SKM-1 treated with dmso at 0.1 percent for 144 hours (cell line): ENCODE results near the gene TRNP1.
"Not testable (repeated sequence)": the region's sequence is repeated elsewhere in the genome, so short reads cannot be mapped to it uniquely, and the experiment has no call there.

Experiments
- DNase-seq: peaks from one replicate; lab custom pipeline; 2025; ENCODE audit not compliant: unreplicated experiment; lab: John Stamatoyannopoulos, UW

Gene TRNP1, protein sequence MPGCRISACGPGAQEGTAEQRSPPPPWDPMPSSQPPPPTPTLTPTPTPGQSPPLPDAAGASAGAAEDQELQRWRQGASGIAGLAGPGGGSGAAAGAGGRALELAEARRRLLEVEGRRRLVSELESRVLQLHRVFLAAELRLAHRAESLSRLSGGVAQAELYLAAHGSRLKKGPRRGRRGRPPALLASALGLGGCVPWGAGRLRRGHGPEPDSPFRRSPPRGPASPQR

DNA sequence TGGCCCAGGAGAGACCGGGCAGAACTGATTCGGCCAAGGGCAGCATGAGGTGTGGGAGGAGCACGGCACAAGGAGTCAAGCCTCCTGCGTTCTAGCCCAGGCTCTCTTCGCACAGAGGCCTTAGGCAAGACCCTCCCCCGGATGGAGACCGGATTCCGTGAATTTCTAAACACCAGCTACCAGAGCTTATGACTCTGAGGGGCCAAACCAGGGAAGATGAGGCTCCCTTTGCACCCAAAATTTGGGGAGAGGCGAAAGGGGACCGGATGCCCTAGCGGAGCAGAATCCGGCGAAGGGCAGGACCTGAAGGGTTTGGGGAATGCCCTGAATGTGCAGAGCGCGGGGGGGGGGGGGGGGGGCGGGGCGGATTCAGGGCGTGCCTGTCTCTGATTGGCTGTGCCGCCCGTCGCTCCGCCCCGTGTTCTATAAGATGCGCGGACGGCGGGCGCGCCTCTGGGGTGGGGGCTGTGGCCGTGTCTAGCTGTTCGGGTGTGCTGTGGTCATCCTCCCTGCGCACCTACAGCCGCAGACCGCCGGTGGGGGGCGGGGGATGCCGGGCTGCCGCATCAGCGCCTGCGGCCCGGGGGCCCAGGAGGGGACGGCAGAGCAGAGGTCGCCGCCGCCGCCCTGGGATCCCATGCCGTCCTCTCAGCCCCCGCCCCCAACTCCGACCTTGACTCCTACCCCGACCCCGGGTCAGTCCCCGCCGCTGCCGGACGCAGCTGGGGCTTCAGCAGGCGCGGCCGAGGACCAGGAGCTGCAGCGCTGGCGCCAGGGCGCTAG, at the start of gene TRNP1:
Gene TRNP1, plus strand, starts transcription at position 456 of the 783 bp plus-strand sequence. Its CDS starts 95 bp downstream, at position 551.
- peak; percentile 68 for DNase-seq

DNA sequence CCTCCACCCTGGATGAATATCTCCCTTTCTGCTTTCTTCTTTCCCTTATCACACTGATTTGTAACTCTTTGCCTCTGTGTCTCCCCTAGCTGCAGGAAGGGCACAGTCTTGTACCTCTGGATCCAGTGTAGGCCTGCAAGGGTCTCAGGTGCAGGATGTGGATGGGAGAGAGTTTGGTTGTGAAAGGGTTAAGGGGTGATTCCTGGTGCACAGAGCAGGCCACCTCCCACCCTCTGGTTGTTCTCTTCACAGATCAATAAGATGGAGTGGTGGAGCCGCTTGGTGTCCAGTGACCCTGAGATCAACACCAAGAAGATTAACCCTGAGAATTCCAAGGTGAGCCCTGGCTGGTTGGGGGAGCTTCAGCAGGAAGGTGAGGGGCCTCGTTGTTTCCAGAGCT, 48.4 kb upstream of the TRNP1 start:
- no peak for DNase-seq

DNA sequence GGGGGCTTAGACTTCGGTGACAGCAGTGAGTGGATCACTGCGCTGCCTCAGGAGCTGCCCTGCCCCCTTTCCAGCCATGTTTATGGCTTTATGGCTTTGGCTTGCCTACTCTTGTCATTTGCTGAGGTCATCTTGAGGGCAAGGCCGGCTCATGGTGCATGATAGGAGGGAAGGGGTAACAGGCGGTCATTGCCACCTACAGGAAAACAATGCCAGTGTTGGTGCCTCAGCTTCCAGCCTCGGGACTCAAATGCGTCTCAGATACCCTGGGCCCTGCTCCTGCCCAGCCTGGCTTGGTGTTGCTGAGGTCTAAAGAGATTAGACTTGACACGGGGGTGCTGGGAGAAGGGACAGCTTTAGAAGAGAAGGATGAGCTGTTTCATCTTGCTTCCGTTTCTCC, 47.8 kb upstream of the TRNP1 start:
- no peak for DNase-seq

DNA sequence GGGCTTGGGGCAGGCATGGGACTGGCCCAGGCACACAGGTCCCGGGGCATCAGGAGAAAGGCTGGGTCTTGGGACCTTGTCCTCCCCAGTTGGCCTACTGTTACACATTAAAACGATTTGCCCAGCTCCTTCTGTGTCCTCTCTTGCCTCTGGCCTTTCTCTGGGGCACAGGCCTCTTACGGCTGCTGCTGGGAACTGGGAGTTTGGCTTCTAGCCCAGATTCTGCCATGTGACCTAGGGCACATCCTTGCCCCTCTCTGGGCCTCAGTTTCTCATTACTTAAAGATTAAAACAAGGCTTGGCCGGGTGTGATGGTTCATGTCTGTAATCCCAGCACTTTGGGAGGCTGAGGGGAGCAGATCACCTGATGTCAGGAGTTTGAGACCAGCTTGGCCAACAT, 47.2 kb upstream of the TRNP1 start:
- no peak for DNase-seq

DNA sequence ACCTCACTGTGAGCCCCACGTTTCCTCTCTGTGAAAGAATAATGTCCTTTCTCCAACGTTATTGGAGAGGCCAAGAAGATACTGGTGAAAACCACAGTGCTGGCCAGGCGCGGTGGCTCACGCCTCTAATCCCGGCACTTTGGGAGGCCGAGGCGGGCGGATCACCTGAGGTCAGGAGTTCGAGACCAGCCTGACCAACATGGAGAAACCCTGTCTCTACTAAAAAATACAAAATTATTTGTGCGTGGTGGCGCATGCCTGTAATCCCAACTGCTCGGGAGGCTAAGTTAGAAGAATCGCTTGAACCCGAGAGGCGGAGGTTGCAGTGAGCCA, 44.8 kb upstream of the TRNP1 start:
- DNase-seq = not testable (repeated sequence)

DNA sequence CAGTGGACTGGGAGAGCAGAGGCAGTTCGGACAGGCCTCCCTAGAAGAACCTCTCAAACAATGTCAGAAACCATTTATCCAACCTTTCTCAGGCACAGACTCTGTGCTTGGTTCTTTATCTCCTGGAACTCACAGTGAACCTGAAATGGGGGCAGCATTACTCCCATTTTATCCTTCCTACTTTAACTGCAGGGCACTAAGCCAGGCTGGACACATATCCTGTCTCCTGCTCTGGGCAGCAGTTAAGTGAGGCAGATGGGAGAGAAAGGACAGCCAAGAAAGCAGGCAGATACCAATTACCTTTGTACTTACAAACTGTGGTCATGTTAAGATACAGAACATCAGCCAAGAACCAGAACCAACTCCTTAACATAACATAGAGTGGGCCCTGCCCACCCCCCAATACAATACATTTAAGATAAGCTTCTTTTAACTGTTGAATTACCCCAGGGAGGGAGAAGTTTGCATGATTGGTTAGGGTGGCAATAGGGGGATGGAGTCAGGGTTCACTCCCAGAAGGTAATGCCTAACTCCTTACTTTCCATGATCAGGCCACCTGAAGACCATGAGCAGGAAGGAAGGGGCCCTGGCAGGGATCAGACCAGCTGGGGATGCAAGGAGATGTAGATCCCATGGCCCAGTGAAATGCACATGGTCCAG, 44.1 kb upstream of the TRNP1 start:
- DNase-seq = no peak

DNA sequence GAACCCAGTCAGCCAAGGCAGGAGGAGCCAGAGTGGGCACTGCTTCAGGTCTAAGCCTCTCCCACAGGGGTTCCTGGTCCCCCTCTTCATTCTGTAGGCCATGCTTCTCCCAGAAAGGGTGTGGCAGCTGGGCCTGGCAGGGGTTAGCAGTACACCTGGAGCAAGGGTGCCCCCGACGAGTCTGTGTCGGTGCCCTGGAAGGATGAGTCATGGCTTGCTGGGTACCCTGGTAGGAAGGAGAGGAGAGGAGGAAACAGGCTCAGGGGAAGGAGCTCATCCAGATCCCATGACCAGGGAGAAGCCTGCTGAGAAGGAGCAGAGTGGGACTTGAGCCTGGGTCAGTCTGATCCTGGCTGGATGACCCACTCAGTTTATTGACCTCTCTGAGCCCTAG, 43.6 kb upstream of the TRNP1 start:
- DNase-seq = no peak

DNA sequence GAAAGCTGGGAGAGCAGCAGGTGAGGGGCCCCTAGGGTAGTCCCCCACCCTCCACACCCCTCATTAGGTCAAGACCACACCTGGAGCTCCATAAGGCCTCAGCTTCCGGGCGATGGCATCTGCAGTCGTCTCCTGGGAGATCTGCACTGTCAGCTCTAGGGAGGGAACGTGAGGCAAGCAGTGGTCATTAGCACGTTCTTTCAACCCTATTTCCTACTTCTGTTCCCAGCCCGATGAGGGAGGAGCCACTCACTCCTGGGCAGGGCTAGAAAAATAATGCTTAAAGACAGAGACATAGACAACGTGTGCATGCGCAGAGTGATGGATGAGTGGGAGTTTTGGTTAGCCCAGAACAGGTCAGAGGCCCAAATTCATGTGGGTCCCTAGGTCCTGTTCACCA, 42.9 kb upstream of the TRNP1 start:
- no peak for DNase-seq

DNA sequence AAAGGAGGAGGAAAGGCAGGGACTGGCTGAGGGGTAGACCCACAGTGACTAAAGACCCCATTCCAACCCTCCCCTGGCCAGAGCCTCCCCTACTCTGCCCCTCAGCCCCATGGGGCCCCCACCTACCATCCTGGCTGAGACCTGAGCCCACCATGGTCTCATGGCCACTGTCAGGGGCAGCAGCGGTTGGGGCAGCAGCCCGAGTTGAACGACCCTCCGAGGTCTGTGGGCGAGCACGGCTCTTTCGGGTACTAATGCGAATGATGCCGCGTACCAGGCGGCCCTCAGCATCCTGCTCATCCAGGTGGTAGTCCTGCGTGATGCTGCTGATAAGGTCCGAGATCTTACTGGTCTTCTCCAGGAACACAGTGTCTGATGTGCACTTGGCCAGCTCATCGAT, 42.3 kb upstream of the TRNP1 start:
- no peak for DNase-seq

DNA sequence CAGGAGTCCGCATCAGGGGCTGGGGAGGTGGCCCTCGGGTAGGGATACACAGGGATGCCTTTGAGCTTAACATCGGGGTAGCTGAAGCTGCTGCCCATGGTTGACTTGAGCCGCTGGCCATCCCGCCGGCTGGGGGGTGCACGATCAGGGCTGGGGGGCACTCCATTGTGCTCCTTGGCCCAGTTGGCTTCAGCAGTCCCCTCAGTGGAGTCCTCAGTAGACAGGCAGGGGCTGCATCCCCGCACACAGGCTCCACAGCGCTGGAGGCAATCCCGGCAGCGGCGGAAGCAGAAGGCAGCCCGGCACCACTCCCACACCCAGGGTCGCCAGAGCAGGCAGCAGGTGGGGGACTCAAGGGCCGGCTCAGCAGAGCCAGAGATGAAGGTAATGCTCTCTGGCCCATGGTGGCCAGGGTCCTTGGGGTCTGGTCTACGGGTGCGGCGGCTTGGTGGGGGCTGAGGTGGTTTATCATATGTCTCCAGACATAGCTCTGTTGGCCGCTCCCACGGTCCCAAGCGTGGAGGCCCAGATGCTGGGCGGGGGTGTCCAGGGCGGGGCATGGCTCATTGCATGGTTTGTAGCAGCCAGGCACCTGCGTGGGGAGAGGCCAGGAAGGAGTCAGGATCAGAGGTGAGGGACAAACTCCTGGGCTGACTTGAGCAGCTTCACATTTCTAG, 41.5 kb upstream of the TRNP1 start:
- DNase-seq = no peak

DNA sequence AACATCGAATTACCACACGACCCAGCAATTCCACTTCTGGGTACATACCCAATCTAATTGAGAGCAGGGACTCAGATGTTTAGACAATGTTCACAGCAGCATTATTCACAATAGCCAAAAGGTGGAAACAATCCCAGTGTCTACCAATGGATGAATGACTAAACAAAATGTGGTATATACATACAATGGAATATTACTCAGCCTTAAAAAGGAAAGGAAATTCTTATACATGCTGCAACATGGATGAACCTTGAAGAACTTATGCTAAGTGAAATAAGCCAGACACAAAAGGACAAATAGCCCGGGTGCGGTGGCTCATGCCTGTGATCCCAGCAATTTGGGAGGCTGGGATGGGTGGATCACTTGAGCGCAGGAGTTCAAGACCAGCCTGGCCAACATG, 40.1 kb upstream of the TRNP1 start:
- DNase-seq = no peak

DNA sequence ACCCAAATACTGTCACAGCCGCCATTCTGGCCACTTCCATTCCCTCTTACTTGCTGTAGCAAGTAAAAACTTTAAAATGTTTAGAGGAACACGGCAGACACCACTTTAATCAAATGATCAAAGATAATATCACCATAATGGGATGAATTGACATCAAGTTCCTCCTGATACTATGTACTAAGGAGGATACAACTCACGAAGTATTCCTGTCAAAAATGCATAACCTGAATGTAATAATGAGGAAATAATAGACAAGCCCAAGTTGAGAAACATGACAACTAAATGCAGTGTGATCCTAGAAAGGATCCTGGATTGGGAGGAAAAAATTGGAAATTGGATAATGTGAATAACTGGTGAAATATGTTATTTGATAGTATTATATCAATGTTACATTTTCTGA, 37.2 kb upstream of the TRNP1 start:
- no peak for DNase-seq

DNA sequence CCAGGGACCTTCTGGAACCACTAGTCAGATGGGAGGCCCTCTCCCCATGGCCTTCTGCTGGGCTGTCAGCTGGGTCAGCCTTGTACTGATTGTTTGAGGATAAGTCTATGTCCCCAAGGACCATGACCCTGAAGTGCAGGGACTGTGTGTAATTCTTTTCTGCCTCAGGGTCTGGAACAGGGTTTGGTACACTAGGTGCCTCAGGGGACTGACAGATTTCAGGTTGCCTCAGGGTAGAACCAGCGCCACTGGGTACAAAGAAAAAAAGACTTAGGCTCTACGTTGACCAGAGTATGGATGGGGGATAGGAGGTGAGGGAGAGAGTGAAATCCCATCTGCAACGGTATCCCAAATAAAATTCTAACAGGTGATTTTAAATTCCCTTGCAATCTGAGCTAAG, 36.2 kb upstream of the TRNP1 start:
- DNase-seq = no peak

DNA sequence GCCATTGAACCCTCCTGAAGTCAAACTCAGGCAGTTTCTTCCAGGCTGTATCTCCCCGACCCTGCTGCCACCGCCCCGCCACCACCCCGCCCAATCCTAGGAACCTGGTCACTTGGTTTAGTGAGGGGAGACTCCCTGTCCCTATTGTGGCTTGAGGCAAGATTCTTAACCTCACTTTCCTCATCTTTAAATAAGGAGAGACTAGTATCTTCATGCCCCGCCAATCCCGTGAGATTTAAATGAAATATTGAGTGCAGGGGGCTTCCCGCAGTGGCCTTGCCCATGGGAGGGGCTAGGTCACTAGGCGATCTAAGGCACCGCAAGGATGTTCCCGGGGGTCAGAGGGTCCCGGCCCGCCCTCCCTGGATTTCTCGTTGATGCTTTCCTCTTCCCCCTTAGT, 34.2 kb upstream of the TRNP1 start:
- no peak for DNase-seq

DNA sequence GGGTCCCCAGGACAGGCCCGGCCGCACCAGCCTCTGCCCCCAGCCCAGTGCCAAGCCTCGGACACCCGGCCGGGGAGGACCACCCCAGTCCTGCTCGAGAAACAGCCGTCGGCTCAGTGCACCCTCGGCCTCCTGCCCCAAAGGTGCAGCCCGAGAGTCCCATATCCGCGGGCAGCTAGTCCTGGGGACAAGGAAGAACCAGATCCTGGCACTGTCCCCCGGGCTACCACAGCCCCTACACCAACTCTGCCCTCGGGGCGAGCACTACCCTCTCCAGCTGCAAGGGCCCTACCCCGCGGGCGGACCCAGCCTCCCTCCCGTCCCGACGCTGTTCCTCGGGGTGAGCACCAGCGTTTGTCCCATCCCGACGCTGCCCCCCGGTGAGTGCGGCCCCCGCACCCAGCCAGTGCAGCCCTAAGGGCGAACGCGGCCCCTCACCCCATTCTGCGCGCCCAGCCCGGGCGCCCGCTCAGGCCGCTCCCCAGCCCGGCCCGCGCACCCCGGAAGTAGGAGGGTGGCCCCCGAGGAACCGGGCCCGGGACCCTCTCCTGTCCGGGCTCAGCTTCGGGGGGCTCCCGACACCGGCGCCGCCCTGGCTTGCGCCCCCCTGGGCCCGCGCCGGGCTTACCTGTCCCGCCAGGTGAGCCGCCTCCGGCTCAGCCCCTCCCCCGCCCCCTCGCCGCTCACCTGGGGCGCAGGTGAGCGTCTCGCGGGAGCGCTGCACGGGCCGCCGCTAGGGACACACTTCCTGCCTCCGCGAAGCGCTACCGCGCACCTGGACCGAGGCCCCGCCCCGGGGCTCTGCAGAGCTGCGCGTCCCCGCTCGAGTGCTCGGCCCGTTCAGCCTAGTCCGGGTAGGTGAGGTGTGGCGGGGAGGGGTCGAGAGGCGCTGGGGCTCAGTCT, 33.5 kb upstream of the TRNP1 start, which contains the start of gene KDF1:
Gene KDF1, minus strand, starts transcription at position 747 of the 903 bp plus-strand sequence. CDS start 8,088 bp downstream, outside the sequence.
- DNase-seq = no peak

DNA sequence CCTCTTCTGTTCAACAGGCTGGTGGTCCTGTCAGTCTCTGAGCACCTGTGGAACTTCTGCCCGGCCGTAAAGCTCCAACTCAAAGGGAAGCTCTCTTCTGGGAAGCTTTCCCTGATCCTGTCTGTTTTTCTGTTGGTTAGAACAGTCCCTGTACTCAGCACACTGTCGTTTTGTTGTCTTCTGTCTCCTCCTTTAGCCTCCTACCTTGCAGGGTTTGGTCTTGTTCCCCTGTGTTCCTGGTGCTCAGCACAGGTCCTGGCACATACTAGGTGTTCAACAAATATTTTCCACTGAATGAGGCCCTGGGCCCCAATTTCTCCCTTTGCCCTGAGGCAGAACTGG, 32.9 kb upstream of the TRNP1 start:
- DNase-seq = no peak

DNA sequence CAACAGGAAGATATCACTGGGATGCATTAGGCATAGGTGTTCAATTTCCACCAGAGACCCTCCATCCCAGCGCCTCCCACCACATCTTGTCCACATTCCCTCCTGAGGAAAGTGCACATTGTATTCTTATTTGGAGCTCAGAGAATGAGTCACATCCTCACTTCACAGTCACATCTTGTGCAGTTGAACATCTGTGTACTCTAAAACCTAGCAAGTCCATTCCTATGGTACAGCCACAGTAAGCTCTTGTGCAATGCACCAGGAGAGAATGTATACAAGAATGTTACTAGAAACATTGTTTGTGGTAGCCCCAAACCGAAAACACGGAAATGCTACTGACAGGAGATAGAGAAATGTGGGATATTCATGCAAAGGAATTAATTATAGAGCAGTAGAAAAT, 31.7 kb upstream of the TRNP1 start:
- DNase-seq = no peak

DNA sequence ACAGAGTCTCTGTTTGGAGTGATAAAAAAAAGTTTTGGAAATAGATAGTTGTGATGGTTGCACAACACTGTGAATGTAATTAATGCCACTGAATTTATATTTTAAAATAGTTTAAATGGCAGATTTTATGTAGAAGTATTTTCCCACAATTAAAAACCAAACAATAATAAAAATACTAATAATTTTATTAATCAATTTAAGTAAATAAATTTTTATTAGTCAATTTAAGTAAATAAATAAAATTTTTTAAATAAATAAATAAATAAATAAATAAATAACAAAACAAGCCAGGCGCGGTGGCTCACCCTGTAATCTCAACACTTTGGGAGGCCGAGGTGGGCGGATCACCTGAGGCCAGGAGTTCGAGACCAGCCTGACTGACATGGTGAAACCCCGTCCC, 28.3 kb upstream of the TRNP1 start:
- DNase-seq = no peak

DNA sequence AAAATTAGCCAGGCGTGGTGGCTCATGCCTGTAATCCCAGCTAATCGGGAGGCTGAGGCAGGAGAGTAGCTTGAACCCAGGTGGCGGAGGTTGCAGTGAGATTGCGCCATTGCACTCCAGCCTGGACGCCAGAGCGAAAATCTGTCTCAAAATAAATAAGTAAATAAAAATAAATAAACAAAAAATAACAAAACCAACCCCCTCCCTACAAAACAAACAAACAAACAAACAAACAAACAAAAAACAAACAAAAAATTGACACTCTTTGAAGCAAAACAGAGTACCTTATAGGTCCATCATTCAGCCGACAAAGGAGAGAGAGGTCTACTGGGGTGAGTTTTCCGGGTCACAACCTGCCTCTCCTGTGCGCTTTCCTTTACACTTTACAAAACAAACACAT, 27.9 kb upstream of the TRNP1 start:
- no peak for DNase-seq

DNA sequence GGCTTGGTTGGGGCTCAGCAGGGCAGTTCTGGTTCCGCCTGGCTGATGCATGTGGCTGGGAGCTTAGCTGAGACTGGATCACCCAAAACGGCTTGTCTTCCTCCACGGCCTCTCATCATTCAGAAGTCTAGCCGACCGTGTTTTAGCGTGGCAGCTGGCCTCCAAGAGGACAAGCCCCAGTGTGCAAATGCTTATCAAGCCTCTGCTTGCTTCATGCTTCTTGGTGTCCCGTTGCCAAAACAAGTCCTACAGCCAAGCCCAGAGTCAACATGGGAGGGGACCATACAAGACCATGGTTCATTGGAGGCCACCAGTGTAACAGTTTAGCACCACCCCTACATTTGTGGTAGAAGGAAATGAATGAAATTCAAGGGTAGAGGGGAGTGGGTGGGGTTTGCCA, 22.7 kb upstream of the TRNP1 start:
- no peak for DNase-seq

DNA sequence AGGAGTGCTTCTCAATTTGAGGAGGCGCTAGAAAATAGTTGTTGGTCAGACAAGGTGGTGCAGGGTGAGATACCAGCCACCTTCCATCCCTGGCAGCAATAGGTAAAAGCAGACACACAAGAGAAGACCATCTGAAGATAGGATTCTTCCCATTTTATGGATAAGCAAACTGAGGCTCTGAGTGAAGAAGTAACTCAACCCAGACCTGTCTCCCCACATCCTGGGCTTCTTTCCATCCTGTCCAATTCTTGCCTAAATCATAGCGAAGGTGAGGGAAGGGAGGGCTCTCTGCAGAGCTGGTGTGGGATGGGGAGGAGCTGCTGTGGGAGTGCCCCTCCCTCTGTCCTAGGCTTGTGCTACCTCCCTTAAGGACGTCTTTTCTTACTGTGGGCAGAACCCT, 21.9 kb upstream of the TRNP1 start:
- DNase-seq = no peak
